ENCODE results near the gene SLC27A5. TPM values are rescaled to one million over a fixed set of nuclear protein-coding genes. Genes with fewer than 3 reads are reported as not detected.

The SLC27A5 gene
- total and polyA plus RNA-seq, 9 of the 15 experiments (the other 6 are each of a cell fraction or from before 2014, with no cell fraction given): 42.2 to 318 (median 64.7) TPM

DNA sequence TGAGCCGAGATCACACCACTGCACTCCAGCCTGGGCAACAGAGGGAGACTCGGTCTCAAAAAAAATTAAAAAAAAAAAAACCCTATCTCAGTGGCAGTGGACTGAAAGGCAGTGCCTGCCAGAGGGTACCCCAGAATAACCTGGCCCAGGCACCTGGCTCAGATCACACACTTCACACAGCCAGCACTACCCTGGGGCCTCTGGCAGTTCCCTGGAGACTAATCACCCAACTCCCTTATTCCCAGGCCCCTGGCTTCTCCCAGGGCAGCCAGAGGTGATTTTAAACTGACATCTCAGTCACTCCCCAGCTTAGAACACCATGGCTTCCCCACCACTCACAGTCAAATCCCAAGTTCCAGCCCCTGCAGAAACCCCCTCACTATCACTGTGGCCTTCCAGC is 3.5 kb upstream of the SLC27A5 start (continued):
- no peak for TF ChIP-seq NR2F6 (CRISPR knock-in tag; IDR thresholded peaks at IDR 0.05)

GRCh38 chr19:58514564-58515022 is 2.8 kb upstream of the SLC27A5 start:
- Histone ChIP-seq H3K9me3 (replicated peaks; ENCODE audit: control insufficient read depth, insufficient read depth, low read depth, low read length) (no peaks in the 10 kb centered on the region; the same call in 1 of the 2 replicates), H3K9ac (ENCODE audit: insufficient read depth in 1 of 2, low read depth in 2 of 2, low read length in 2 of 2) (peak overlapping the region; percentile 84 to 85), H3K79me2 (ENCODE audit: control insufficient read depth, insufficient read depth, low read length) (peaks cover 47% of the 10 kb centered on the region), H4K20me1 (replicated peaks; ENCODE audit: control insufficient read depth, insufficient read depth, low read length) (no peaks in the 10 kb centered on the region), H3K27ac (ENCODE audit: extremely low read depth, low read depth, low read length) (peak overlapping the region; percentile 79), H3K9me1 (ENCODE audit: control insufficient read depth, insufficient read depth, low read length) (peaks cover 10% of the 10 kb centered on the region), H3K4me2 (ENCODE audit: insufficient read depth, low read length) (peak overlapping the region; percentile 99), H3K36me3 (ENCODE audit: control insufficient read depth, insufficient read depth, low read length) (peaks cover 31% of the 10 kb centered on the region; the same call in 2 of the 3 replicates), H3K27me3 (ENCODE audit: control insufficient read depth in 2 of 2, insufficient read depth in 2 of 2, low read length in 2 of 2) (no peaks in the 10 kb centered on the region), H3K4me1 (replicated peaks in 1 of 2; ENCODE audit: control insufficient read depth in 2 of 2, insufficient read depth in 2 of 2, low read length in 2 of 2) (peaks cover 13 to 78% of the 10 kb centered on the region in 2 experiments), H3K4me3 (peak overlapping the region; percentile 53), H2AFZ (ENCODE audit: low read depth, low read length) (0 out of 2 replicates have a peak overlapping the region, but pooled peaks have one; percentile 57)
- TF ChIP-seq ARID1B (IDR thresholded peaks at IDR 0.05) (no peak), CREBBP (IDR thresholded peaks at IDR 0.05; ENCODE audit: low read depth, low read length) (no peak), YBX1 (IDR thresholded peaks at IDR 0.05) (no peak)
- TF ChIP-seq, protein P1, sequence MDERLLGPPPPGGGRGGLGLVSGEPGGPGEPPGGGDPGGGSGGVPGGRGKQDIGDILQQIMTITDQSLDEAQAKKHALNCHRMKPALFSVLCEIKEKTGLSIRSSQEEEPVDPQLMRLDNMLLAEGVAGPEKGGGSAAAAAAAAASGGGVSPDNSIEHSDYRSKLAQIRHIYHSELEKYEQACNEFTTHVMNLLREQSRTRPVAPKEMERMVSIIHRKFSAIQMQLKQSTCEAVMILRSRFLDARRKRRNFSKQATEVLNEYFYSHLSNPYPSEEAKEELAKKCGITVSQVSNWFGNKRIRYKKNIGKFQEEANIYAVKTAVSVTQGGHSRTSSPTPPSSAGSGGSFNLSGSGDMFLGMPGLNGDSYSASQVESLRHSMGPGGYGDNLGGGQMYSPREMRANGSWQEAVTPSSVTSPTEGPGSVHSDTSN (CRISPR knock-in tag; IDR thresholded peaks at IDR 0.05; ENCODE audit: low read depth): no peak
- TF ChIP-seq, protein P1 (tag; conservative IDR thresholded peaks at IDR 0.05; ENCODE audit: low read depth): no peak
- TF ChIP-seq, protein P2, sequence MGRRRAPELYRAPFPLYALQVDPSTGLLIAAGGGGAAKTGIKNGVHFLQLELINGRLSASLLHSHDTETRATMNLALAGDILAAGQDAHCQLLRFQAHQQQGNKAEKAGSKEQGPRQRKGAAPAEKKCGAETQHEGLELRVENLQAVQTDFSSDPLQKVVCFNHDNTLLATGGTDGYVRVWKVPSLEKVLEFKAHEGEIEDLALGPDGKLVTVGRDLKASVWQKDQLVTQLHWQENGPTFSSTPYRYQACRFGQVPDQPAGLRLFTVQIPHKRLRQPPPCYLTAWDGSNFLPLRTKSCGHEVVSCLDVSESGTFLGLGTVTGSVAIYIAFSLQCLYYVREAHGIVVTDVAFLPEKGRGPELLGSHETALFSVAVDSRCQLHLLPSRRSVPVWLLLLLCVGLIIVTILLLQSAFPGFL (CRISPR knock-in tag; IDR thresholded peaks at IDR 0.05): no peak
- no TSS peak for BruUV-seq (replicated peaks)
- CTCF ChIA-PET (ENCODE audit: low intra/inter-chr PET ratio): no interaction called here
- ATAC-seq (no peak), DNase-seq (ENCODE audit: extremely low read depth in 1 of 4, low spot score in 3 of 4) (no peak), FAIRE-seq (no peak)
- 67% methylated on average over 3 of the region's 3 CpGs for WGBS (ENCODE audit: insufficient coverage, low coverage, missing lambda C conversion rate)
- in situ Hi-C loops (cut with MboI): no loop called here
- POLR2A ChIA-PET: interaction anchor here (1.0 kb wide), 2 partner anchors 15 to 29 kb away, joined by 7 to 8 read pairs; partner anchors contain the start of gene TRIM28
- intact Hi-C loops (cut with micrococcal nuclease): loop anchor here (5.0 kb wide), 1 partner anchor 332 kb away; the partner anchor contains the start of gene ZNF274

Data from K562 (cell line).